B cell (primary cell): ENCODE data around the gene CAMTA1.

Experiments
- EZH2 ChIP-seq: IDR thresholded peaks from 2 replicates; pipeline ENCODE4 v1.6.1; 2012; ENCODE audit warnings: borderline replicate concordance, low read depth, mild to moderate bottlenecking, moderate library complexity, low read length; ENCODE audit not compliant: insufficient read depth, poor library complexity, severe bottlenecking
- TF ChIP-seq, protein P1 (sequence below): fragments of 200-600 bp; IDR thresholded peaks from one replicate; pipeline ENCODE4 v1.8.0; 2022; ENCODE audit warnings: antibody characterized with exemption, mild to moderate bottlenecking

GRCh38 chr1:7608628-7609305, 823.5 kb downstream of the CAMTA1 start:
- TF ChIP-seq, protein P1, sequence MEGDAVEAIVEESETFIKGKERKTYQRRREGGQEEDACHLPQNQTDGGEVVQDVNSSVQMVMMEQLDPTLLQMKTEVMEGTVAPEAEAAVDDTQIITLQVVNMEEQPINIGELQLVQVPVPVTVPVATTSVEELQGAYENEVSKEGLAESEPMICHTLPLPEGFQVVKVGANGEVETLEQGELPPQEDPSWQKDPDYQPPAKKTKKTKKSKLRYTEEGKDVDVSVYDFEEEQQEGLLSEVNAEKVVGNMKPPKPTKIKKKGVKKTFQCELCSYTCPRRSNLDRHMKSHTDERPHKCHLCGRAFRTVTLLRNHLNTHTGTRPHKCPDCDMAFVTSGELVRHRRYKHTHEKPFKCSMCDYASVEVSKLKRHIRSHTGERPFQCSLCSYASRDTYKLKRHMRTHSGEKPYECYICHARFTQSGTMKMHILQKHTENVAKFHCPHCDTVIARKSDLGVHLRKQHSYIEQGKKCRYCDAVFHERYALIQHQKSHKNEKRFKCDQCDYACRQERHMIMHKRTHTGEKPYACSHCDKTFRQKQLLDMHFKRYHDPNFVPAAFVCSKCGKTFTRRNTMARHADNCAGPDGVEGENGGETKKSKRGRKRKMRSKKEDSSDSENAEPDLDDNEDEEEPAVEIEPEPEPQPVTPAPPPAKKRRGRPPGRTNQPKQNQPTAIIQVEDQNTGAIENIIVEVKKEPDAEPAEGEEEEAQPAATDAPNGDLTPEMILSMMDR: no peak
- TF ChIP-seq EZH2: no peak
